SK-N-SH (cell line): ENCODE data around the gene POLR2J.

ENCODE experiments used
- CTCF ChIP-seq: fragments of 200-600 bp; sonication (generic); IDR thresholded peaks from 2 replicates; pipeline ENCODE4 v1.6.1; 2017; ENCODE audit warnings: antibody characterized with exemption, mild to moderate bottlenecking, moderate library complexity
- NRF1 ChIP-seq: IDR thresholded peaks from 2 replicates; pipeline ENCODE4 v1.6.1; 2012; ENCODE audit warnings: low read depth, mild to moderate bottlenecking, low read length
- RAD21 ChIP-seq: IDR thresholded peaks from 2 replicates; pipeline ENCODE4 v1.6.1; 2012; ENCODE audit warnings: mild to moderate bottlenecking, low read length
- RCOR1 ChIP-seq: fragments of 150-350 bp; IDR thresholded peaks from 2 replicates; pipeline ENCODE4 v1.6.1; 2017; ENCODE audit warnings: antibody characterized with exemption, low read length
- REST ChIP-seq: IDR thresholded peaks from 2 replicates; pipeline ENCODE4 v1.6.1; 2012; ENCODE audit warnings: mild to moderate bottlenecking, low read depth, low read length, moderate library complexity
- YY1 ChIP-seq: IDR thresholded peaks from 2 replicates; pipeline ENCODE4 v1.4.0; 2012; ENCODE audit warnings: low read depth, mild to moderate bottlenecking

GRCh38 chr7:102463841-102464576, 14.7 kb downstream of the POLR2J start:
- TF ChIP-seq CTCF (no peak), NRF1 (no peak), REST (no peak), RCOR1 (no peak), YY1 (no peak), RAD21 (no peak)
